Mesendoderm (in vitro differentiated cells): ENCODE data around the gene PSMD8.

Source experiments
- DNase-seq: peaks from one replicate; pipeline ENCODE4 v3.0.0; 2013
- H2AK5ac ChIP-seq: 2 replicates; pipeline ENCODE4 v1.6.1; 2013; ENCODE audit warnings: low read length, inconsistent platforms
- H2BK120ac ChIP-seq: 2 replicates; pipeline ENCODE4 v1.6.1; 2013; ENCODE audit warnings: low read depth, mild to moderate bottlenecking, low read length, moderate library complexity, mixed read lengths
- H2BK15ac ChIP-seq: replicated peaks from 2 replicates; pipeline ENCODE4 v1.6.1; 2013; ENCODE audit warnings: low read depth, mild to moderate bottlenecking, moderate library complexity
- H2BK5ac ChIP-seq: 2 replicates; pipeline ENCODE4 v1.6.1; 2013; ENCODE audit warnings: low read length, inconsistent platforms
- H3K18ac ChIP-seq: 2 replicates; pipeline ENCODE4 v1.6.1; 2013; ENCODE audit warnings: mild to moderate bottlenecking, low read length, mixed read lengths
- H3K23ac ChIP-seq: one replicate; pipeline ENCODE4 v1.6.1; 2013; ENCODE audit warnings: low read length
- H3K27ac ChIP-seq: 2 replicates; pipeline ENCODE4 v1.5.1; 2013; ENCODE audit warnings: low read depth, mild to moderate bottlenecking, inconsistent platforms, low read length, moderate library complexity
- H3K27me3 ChIP-seq: 2 replicates; pipeline ENCODE4 v1.6.1; 2013; ENCODE audit warnings: low read length, control low read depth, mild to moderate bottlenecking, inconsistent platforms; ENCODE audit not compliant: insufficient read depth, poor library complexity
- H3K36me3 ChIP-seq: 2 replicates; pipeline ENCODE4 v1.6.1; 2013; ENCODE audit warnings: low read length, inconsistent platforms; ENCODE audit not compliant: control insufficient read depth, insufficient read depth
- H3K4ac ChIP-seq: one replicate; pipeline ENCODE4 v1.6.1; 2013; ENCODE audit warnings: low read depth, mild to moderate bottlenecking, low read length, moderate library complexity
- H3K4me1 ChIP-seq: 2 replicates; pipeline ENCODE4 v1.6.1; 2013; ENCODE audit warnings: low read depth, low read length, inconsistent platforms; ENCODE audit not compliant: control insufficient read depth
- H3K4me2 ChIP-seq: 2 replicates; pipeline ENCODE4 v1.6.1; 2013; ENCODE audit warnings: low read length
- H3K4me3 ChIP-seq: 2 replicates; pipeline ENCODE4 v1.5.1; 2013; ENCODE audit warnings: mild to moderate bottlenecking, low read length
- H3K56ac ChIP-seq: one replicate; pipeline ENCODE4 v1.6.1; 2013; ENCODE audit warnings: low read length
- H3K79me1 ChIP-seq: 2 replicates; pipeline ENCODE4 v1.6.1; 2013; ENCODE audit warnings: low read length, inconsistent platforms
- H3K79me2 ChIP-seq: 2 replicates; pipeline ENCODE4 v1.6.1; 2013; ENCODE audit warnings: mild to moderate bottlenecking, low read length; ENCODE audit not compliant: control insufficient read depth, insufficient read depth
- H3K9ac ChIP-seq: 2 replicates; pipeline ENCODE4 v1.6.1; 2013; ENCODE audit warnings: low read length, inconsistent platforms
- H4K5ac ChIP-seq: one replicate; pipeline ENCODE4 v1.6.1; 2013; ENCODE audit warnings: low read length
- H4K8ac ChIP-seq: one replicate; pipeline ENCODE4 v1.6.1; 2013; ENCODE audit warnings: low read depth, mild to moderate bottlenecking, control low read depth, low read length, moderate library complexity
- WGBS: extraction: QIAGEN DNeasy Blood & Tissue Kit; methylation state at CpG from one replicate; pipeline ENCODE4 v1.1.7; 2013; ENCODE audit warnings: low lambda C conversion rate, missing lambda C conversion rate; ENCODE audit not compliant: insufficient coverage; ENCODE audit errors: extremely low coverage; 5-methylcytosine and 5-hydroxymethylcytosine counted together

PSMD8 gene

DNA sequence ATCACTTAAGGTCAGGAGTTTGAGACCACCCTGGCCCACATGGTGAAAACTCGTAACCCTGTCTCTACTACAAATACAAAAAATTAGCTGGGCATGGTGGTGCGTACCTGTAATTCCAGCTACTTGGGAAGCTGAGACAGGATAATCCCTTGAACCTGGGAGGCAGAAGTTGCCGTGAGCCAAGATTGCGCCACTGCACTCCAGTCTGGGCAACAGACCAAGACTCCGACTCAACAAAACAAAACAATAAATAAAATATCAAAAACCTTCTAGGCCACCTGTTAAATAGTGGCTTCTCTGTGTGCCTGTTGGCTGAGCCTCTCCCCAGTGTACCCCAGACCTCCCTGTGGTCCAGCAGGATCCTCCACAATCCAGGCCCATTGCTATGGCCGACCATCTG is 3.3 kb upstream of the PSMD8 start:
- H2AK5ac ChIP-seq = no peak overlapping the region
- H3K4me1 ChIP-seq = no peaks in the 10 kb centered on the region
- no peaks in the 10 kb centered on the region for H3K36me3 ChIP-seq
- H4K8ac ChIP-seq = no peak overlapping the region
- H2BK15ac ChIP-seq = no peak overlapping the region
- H3K27ac ChIP-seq = no peak overlapping the region
- no peak overlapping the region for H3K9ac ChIP-seq
- H3K4ac ChIP-seq = no peak overlapping the region
- no peak overlapping the region for H2BK5ac ChIP-seq
- peaks cover 7% of the 10 kb centered on the region for H3K79me1 ChIP-seq
- H3K4me3 ChIP-seq = no peak overlapping the region
- H3K18ac ChIP-seq = no peak overlapping the region
- H3K23ac ChIP-seq = no peak overlapping the region
- peaks cover 12% of the 10 kb centered on the region for H3K79me2 ChIP-seq
- no peak overlapping the region for H4K5ac ChIP-seq
- no peak for DNase-seq
- H2BK120ac ChIP-seq = no peak overlapping the region
- no peaks in the 10 kb centered on the region for H3K27me3 ChIP-seq
- H3K56ac ChIP-seq = no peak overlapping the region
- no peak overlapping the region for H3K4me2 ChIP-seq
- WGBS = no CpG with 5 or more reads among the region's 6 CpGs

DNA sequence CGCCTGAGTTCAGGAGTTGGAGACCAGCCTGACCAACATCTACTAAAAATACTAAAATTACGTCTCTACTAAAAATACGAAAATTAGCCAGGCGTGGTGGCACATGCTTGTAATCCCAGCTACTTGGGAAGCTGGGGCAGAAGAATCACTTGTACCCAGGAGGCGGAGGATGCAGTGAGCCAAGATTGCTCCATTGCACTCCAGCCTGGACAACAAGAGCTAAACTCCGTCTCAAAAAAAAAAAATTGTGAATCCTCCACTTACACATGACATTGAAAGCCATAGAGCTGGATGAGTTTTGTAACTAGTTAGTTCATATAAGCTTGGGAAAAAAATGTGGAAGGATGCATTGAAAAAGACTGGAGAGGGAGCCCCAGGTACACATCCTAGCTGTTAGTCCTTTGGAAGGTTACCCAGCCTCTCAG is 452 bp upstream of the PSMD8 start:
- H3K27me3 ChIP-seq = no peaks in the 10 kb centered on the region
- no peak overlapping the region for H2AK5ac ChIP-seq

DNA sequence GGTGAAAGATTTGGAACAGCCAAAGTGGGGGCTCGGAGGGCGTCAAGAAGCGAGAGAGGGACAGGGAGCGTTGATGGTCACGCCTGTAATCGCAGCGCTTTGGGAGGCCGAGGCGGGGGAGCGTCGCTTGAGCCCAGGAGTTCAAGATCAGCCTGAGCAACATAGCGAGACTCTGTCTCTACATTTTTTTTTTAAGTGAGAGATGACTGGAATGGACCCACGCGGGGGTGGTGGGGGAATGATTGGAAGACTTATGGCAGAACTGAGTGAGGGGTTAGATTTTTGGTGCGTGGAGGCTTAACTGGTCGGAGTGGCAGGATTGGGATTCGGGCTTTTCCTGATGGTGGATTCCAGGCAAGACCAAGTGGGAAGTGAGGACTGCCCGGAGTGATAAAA is 725 bp downstream of the PSMD8 start:
- H3K18ac ChIP-seq = peak overlapping the region; percentile 84
- no peaks in the 10 kb centered on the region for H3K27me3 ChIP-seq
- no peak overlapping the region for H2BK5ac ChIP-seq
- no peak overlapping the region for H3K27ac ChIP-seq
- peak overlapping the region; percentile 83 for H3K56ac ChIP-seq
- no peaks in the 10 kb centered on the region for H3K4me1 ChIP-seq
- no peak overlapping the region for H2AK5ac ChIP-seq
- peaks cover 19% of the 10 kb centered on the region for H3K79me2 ChIP-seq
- H3K23ac ChIP-seq = no peak overlapping the region
- peaks cover 13% of the 10 kb centered on the region for H3K79me1 ChIP-seq
- no peak overlapping the region for H2BK15ac ChIP-seq
- DNase-seq = no peak
- H4K5ac ChIP-seq = no peak overlapping the region
- no peak overlapping the region for H3K4ac ChIP-seq
- H3K36me3 ChIP-seq = peaks cover 2% of the 10 kb centered on the region
- peak overlapping the region; percentile 82 for H3K4me3 ChIP-seq
- no CpG with 5 or more reads among the region's 18 CpGs for WGBS
- no peak overlapping the region for H4K8ac ChIP-seq
- H3K9ac ChIP-seq = peak overlapping the region; percentile 75
- H3K4me2 ChIP-seq = peak overlapping the region; percentile 35
- H2BK120ac ChIP-seq = no peak overlapping the region

More for the DNA sequence above, 452 bp upstream of the PSMD8 start:
- H3K18ac ChIP-seq = no peak overlapping the region
- H4K8ac ChIP-seq = peak overlapping the region; percentile 58
- H3K79me2 ChIP-seq = peaks cover 19% of the 10 kb centered on the region
- no peak overlapping the region for H4K5ac ChIP-seq
- H3K4ac ChIP-seq = no peak overlapping the region
- H3K23ac ChIP-seq = no peak overlapping the region
- H2BK120ac ChIP-seq = no peak overlapping the region
- no peak for DNase-seq
- H3K56ac ChIP-seq = peak overlapping the region; percentile 6
- H2BK5ac ChIP-seq = no peak overlapping the region
- no peaks in the 10 kb centered on the region for H3K4me1 ChIP-seq
- peak overlapping the region; percentile 9 for H3K4me2 ChIP-seq
- no CpG with 5 or more reads among the region's 6 CpGs for WGBS
- peak overlapping the region; percentile 54 for H3K9ac ChIP-seq
- no peak overlapping the region for H3K4me3 ChIP-seq
- no peak overlapping the region for H3K27ac ChIP-seq
- H3K79me1 ChIP-seq = peaks cover 13% of the 10 kb centered on the region
- no peak overlapping the region for H2BK15ac ChIP-seq
- H3K36me3 ChIP-seq = no peaks in the 10 kb centered on the region

DNA sequence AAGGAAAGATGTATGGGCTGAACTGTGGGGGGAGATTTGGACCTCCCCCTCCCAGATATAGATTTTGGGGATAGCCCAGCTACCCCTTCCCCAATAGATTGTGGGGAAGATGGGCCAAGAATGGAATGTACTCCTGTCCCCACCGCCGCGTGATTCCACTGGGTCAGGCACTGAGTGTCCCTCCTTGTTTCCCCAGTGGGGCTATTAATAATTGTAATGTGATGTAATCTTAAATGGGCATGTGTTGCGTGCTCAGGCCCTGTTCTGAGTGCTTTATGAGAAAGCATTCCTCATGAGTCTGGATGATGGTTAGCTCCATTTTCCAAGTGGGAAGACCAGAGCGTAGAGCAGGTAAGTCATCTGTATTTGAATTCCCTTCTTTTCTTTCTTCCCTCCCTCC is 1.4 kb downstream of the PSMD8 start:
- no peaks in the 10 kb centered on the region for H3K27me3 ChIP-seq
- no peak overlapping the region for H2BK5ac ChIP-seq
- no peak overlapping the region for H3K27ac ChIP-seq
- no peak overlapping the region for H3K23ac ChIP-seq
- H3K4ac ChIP-seq = no peak overlapping the region
- no peak overlapping the region for H3K18ac ChIP-seq
- H3K79me2 ChIP-seq = peaks cover 19% of the 10 kb centered on the region
- no peaks in the 10 kb centered on the region for H3K4me1 ChIP-seq
- no peak overlapping the region for H4K5ac ChIP-seq
- H3K56ac ChIP-seq = peak overlapping the region; percentile 83
- no peak overlapping the region for H2AK5ac ChIP-seq
- WGBS = no CpG with 5 or more reads among the region's 5 CpGs
- no peak for DNase-seq
- H4K8ac ChIP-seq = no peak overlapping the region
- H3K36me3 ChIP-seq = peaks cover 2% of the 10 kb centered on the region
- H3K4me3 ChIP-seq = peak overlapping the region; percentile 82
- peak overlapping the region; percentile 35 for H3K4me2 ChIP-seq
- no peak overlapping the region for H2BK120ac ChIP-seq
- no peak overlapping the region for H2BK15ac ChIP-seq
- H3K79me1 ChIP-seq = peaks cover 13% of the 10 kb centered on the region
- peak overlapping the region; percentile 75 for H3K9ac ChIP-seq

DNA sequence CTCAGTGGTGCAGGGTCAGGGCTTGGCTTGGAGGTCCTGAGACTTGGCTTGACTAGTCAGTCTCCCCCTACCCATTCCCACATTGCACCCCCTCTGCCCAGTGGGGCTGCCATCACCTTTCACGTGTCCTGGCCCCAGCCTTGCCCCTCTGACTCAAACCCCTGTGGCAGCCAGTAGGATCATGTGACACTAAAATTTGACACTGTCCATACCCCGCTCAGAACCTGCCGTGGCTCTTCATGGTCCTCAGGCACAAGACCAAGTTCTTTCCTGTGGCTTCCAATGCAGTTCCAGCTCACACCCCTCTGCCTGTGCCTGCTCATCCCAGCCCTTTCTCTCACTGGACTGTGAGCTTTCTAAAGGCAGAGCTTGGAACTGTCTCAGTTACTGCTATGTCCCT is 2.2 kb downstream of the PSMD8 start:
- Histone ChIP-seq H3K4ac (no peak overlapping the region), H3K79me2 (peaks cover 19% of the 10 kb centered on the region), H2AK5ac (no peak overlapping the region), H3K79me1 (peaks cover 13% of the 10 kb centered on the region), H3K4me2 (no peak overlapping the region), H2BK120ac (no peak overlapping the region), H3K23ac (no peak overlapping the region), H3K4me1 (no peaks in the 10 kb centered on the region), H3K27me3 (no peaks in the 10 kb centered on the region), H4K8ac (no peak overlapping the region), H3K9ac (no peak overlapping the region), H3K4me3 (no peak overlapping the region), H3K18ac (no peak overlapping the region), H4K5ac (no peak overlapping the region), H3K36me3 (peaks cover 9% of the 10 kb centered on the region), H3K56ac (no peak overlapping the region), H2BK15ac (no peak overlapping the region), H2BK5ac (no peak overlapping the region), H3K27ac (no peak overlapping the region)
- WGBS = no CpG with 5 or more reads among the region's 3 CpGs
- DNase-seq = no peak

DNA sequence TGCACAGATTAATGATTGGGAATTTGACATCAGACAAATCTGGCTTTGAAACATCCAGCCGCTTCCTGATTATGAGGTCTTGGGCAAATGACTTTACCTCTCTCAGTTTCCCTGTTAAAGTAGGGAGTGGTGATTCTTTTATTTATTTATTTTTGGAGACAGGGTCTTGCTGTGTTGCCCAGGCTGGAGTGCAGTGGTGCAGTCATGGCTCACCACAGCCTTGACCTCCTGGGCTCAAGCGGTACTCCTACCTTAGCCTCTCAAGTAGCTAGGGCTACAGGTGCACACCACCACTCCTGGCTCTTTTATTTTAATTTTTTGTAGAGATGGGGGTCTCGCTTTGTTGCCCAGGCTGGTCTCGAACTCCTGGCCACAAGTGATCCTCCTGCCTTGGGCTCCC is 2.7 kb downstream of the PSMD8 start:
- no peaks in the 10 kb centered on the region for H3K27me3 ChIP-seq
- H3K4me3 ChIP-seq = no peak overlapping the region
- no peak overlapping the region for H2BK5ac ChIP-seq
- H3K4ac ChIP-seq = no peak overlapping the region
- H3K4me2 ChIP-seq = no peak overlapping the region
- peaks cover 19% of the 10 kb centered on the region for H3K79me2 ChIP-seq
- no CpG with 5 or more reads among the region's 4 CpGs for WGBS
- DNase-seq = no peak
- no peak overlapping the region for H3K23ac ChIP-seq
- no peak overlapping the region for H3K27ac ChIP-seq
- H2AK5ac ChIP-seq = no peak overlapping the region
- H2BK120ac ChIP-seq = no peak overlapping the region
- no peak overlapping the region for H3K18ac ChIP-seq
- H3K36me3 ChIP-seq = peaks cover 11% of the 10 kb centered on the region
- peaks cover 13% of the 10 kb centered on the region for H3K79me1 ChIP-seq
- no peak overlapping the region for H4K8ac ChIP-seq
- H3K56ac ChIP-seq = no peak overlapping the region
- H2BK15ac ChIP-seq = no peak overlapping the region
- H4K5ac ChIP-seq = no peak overlapping the region
- no peaks in the 10 kb centered on the region for H3K4me1 ChIP-seq
- no peak overlapping the region for H3K9ac ChIP-seq
